SKM-1 treated with dmso at 0.1 percent for 144 hours (cell line): ENCODE results near the gene MCL1.

Source experiments
- DNase-seq: peaks from one replicate; lab custom pipeline; 2025; ENCODE audit not compliant: unreplicated experiment; lab: John Stamatoyannopoulos, UW

MCL1 gene

GRCh38 chr1:150543500-150544143, 35.8 kb downstream of the MCL1 start:
- no peak for DNase-seq

GRCh38 chr1:150537732-150538684, 41.4 kb downstream of the MCL1 start:
- no peak for DNase-seq

GRCh38 chr1:150536836-150537731, 42.3 kb downstream of the MCL1 start:
- DNase-seq: no peak

GRCh38 chr1:150535511-150536287, 43.7 kb downstream of the MCL1 start:
- DNase-seq: no peak

GRCh38 chr1:150534002-150534401, 45.4 kb downstream of the MCL1 start:
- DNase-seq: no peak

- DNase-seq: no peak
Measured at GRCh38 chr1:150532860-150533259, 46.5 kb downstream of the MCL1 start.

- no peak for DNase-seq
Measured at GRCh38 chr1:150530491-150531159, 48.8 kb downstream of the MCL1 start.

GRCh38 chr1:150529017-150529416, 50.4 kb downstream of the MCL1 start:
- DNase-seq: no peak

GRCh38 chr1:150528196-150528595, 51.2 kb downstream of the MCL1 start:
- no peak for DNase-seq

GRCh38 chr1:150525348-150525747, 54.1 kb downstream of the MCL1 start:
- no peak for DNase-seq
